GM04504 (cell line): ENCODE data around the gene RAP1GAP2.
"Not testable (repeated sequence)": the region's sequence is repeated elsewhere in the genome, so short reads cannot be mapped to it uniquely, and the experiment has no call there.

Source experiments
- DNase-seq: peaks from one replicate; pipeline ENCODE4 v3.0.0-alpha.2; 2012; ENCODE audit warnings: low read depth

RAP1GAP2 gene

GRCh38 chr17:2885733-2886132 lies 89.5 kb downstream of the RAP1GAP2 start:
- no peak for DNase-seq

GRCh38 chr17:2888326-2888725 lies 92.1 kb downstream of the RAP1GAP2 start:
- no peak for DNase-seq

GRCh38 chr17:2889256-2889655 lies 93.0 kb downstream of the RAP1GAP2 start:
- DNase-seq = no peak

GRCh38 chr17:2890778-2891177 lies 94.5 kb downstream of the RAP1GAP2 start:
- not testable (repeated sequence) for DNase-seq

- DNase-seq = peak; percentile 41
Observed at GRCh38 chr17:2892305-2892971, 96.2 kb downstream of the RAP1GAP2 start.

- DNase-seq = no peak
Observed at GRCh38 chr17:2893422-2893914, 97.2 kb downstream of the RAP1GAP2 start.

GRCh38 chr17:2894782-2895181 lies 98.5 kb downstream of the RAP1GAP2 start:
- no peak for DNase-seq

- DNase-seq = no peak
Observed at GRCh38 chr17:2897605-2898004, 101.4 kb downstream of the RAP1GAP2 start.

- no peak for DNase-seq
Observed at GRCh38 chr17:2898255-2898926, 102.2 kb downstream of the RAP1GAP2 start.

- no peak for DNase-seq
Observed at GRCh38 chr17:2899906-2900305, 103.7 kb downstream of the RAP1GAP2 start.

GRCh38 chr17:2900842-2901241 lies 104.6 kb downstream of the RAP1GAP2 start:
- no peak for DNase-seq

GRCh38 chr17:2901582-2901981 lies 105.3 kb downstream of the RAP1GAP2 start:
- no peak for DNase-seq

GRCh38 chr17:2902546-2902945 lies 106.3 kb downstream of the RAP1GAP2 start:
- no peak for DNase-seq

GRCh38 chr17:2903193-2903974 lies 107.1 kb downstream of the RAP1GAP2 start:
- no peak for DNase-seq

GRCh38 chr17:2904135-2904534 lies 107.9 kb downstream of the RAP1GAP2 start:
- peak; percentile 6 for DNase-seq

- DNase-seq = no peak
Observed at GRCh38 chr17:2905269-2905668, 109.0 kb downstream of the RAP1GAP2 start.

GRCh38 chr17:2905696-2906501 lies 109.7 kb downstream of the RAP1GAP2 start:
- DNase-seq = no peak

GRCh38 chr17:2906901-2907300 lies 110.7 kb downstream of the RAP1GAP2 start:
- no peak for DNase-seq

GRCh38 chr17:2909175-2909845 lies 113.1 kb downstream of the RAP1GAP2 start:
- DNase-seq = no peak

- DNase-seq = no peak
Observed at GRCh38 chr17:2909846-2910234, 113.6 kb downstream of the RAP1GAP2 start.

- no peak for DNase-seq
Observed at GRCh38 chr17:2911035-2911754, 115.0 kb downstream of the RAP1GAP2 start.
